ENCODE measurements around the gene TTN.

TTN gene

DNA sequence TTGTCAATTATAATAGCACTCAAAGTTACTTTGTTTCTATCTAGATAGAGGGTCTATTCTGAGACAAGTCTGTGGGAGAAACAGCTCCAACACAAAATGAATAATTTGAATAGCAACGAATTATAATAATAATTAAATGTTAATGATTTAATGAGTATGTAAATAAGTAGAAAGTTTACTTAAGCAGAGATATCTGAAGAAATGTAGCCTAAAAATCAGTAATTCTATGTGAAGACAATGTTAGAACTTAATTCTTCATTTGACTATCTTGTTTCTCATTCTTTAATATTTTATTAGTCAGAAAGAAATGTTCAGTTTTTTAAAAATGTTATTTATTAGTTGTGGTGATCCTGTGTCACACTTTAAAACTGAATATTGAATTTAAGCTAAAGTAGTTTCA, 165.7 kb downstream of the TTN start:
- no peak for DNase-seq

DNA sequence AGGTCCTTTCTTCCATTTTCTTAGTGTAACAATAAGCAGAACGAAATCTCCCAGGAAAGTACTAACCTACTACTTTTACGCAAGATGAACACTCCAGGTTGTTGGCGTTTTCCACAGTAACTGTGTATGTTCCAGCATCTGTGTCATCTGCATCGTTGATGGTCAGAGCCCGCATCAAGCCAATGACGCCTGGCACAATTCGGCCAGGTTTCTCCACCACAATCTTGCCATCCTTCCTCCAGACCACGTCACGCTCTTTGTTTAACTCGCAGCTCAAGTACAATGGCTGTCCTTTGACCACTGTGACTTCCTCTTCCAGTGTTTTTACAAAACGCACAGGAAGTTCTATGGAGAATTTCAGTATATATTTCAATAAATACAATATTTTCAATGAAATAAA, 171.3 kb downstream of the TTN start:
- DNase-seq: no peak

DNA sequence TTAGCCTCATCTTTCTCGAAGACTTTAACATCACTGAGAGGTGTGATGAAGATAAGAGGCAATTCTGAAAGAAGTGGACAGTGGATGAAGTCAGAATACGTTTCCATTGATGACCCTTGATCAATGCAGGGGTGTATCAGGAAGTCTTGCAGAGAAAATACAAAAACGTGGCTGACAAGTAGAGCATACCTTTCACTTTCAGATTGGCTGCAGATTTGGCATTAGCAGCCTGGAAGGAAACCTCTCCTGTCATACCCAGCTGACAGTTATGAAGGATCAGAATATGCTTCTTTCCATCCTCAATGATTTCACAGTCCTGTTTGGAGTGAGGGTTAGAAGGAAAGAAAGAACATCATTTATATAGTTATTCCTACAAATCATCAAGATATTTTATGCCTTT, 174.5 kb downstream of the TTN start:
- DNase-seq: no peak

DNA sequence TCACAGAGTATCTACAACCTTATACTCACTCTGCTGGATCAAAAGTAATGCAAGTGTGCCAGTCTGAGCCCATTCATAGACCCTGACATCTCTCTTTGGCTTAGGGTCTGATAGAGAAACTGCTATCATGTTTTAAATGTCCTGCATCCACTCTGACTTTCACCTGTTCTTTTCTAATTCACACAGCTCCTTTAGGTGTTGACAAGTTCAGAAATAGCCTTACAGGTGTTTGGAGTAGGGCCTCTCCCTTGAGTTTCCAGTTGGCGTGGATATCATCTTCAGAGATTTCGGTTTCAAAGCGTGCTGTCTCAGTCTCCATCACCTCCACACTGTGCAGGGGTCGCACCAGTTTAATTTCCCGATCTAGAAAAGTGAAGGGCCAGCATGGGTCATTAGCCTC, 176.6 kb downstream of the TTN start:
- no peak for DNase-seq

DNA sequence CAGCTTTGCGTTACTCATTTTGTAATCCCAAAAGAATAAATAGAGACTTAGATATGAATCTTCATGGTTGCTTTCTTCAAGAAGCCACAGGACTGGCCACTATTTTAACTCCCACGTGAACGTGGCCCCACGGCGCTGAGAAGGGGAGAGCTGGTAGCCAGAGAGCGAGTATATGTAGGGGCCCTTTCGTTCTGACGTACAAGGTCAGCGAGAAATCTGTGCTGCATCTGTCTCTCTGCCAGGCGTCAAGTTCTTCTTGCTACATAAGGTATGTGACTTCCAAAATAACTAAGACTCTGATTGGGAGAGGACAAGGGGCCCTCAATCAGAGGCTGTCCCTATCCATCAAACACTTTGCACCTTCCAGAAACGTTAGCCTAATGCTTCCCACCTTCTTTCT, 177.8 kb downstream of the TTN start:
- no peak for DNase-seq

DNA sequence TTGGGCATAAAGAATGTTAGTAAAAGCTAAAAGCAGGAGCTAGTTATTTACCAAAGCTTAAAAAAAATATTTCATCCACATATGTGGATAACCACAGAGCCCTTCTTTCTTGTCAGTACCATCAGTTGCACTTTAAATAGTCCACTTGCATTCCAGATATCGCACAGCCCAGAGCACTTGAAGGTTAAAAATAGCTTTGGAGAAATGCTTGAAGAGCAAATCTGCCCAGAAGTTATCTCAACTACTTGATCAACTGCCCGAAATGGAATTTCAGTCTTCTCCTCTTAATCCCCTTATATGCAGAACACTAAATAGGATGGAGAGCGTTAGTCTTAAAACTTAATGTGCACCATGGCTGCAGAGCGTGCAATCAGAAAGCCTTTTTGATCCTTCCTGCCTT, 178.6 kb downstream of the TTN start:
- no peak for DNase-seq

DNA sequence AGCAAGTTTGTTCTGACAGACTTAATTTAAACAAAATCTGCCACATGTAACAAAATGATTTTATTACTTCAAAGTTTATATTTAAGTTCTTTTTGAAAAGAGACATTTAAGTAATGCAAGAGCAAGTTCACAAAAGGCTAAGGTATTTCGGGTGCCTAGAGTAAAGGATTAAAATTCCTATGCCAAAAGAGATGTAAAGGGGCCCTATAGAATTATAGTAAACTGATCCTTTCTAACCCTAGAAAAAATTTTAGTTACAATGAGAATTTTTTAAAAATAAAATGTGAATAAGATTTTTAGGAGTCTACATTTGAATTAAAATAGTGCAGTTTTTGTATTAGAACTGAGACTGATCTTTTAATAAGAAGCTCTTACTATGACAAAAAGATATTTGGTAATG, 179.8 kb downstream of the TTN start:
- no peak for DNase-seq

DNA sequence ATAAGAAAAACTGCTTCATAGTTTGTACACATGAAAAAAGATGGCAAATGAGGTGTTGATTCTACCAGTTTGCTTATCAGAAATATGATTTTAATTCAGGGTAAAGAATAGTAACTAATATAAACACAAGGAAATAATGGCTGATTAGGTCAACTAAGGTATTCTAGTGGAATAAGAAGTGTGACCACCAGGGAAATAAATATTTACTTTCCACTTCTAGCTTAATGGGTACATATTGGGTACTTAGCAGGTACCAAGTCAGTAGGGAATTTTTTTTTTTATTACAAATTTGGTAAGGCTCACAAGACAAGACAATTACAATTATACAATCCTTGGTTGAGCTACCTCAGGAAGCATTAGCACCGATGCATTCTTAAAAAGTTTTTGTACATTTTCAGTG, 191.3 kb downstream of the TTN start:
- DNase-seq: no peak

DNA sequence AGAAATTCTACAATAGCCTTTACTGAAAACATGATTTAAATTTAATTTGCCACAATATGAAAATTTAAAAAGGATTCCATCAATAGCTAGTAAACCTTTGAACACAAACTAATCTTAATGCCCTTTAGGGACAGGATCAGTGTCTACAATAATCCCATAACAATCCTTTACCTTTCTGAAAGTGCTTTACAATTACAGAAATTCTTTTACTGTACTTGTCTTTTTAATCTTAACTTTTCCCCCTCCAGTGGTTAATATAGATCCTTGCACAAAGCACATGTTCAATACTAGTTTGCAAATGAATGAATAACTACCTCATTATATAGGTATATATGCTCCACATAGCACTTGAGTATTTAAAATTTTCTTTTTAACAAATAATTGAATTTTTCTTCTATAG, 204.3 kb downstream of the TTN start:
- DNase-seq: no peak

DNA sequence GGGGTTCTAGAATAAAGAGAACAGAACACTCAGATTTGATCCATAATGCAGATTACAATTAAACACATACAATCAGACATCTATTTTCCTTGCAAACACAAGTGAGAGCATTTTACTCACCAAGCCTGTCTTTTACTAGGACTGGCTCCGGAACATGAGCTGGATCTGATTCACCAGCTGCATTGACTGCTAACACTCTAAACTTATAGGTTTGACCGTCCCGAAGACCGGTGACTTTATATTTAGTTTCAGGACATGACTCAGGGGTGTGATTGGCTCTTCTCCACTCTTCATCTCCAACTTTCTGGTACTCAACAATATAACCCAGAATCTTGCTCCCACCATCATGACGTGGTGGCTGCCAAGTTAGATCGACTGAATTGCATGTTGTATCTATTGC, 214.6 kb downstream of the TTN start:
- no peak for DNase-seq

DNA sequence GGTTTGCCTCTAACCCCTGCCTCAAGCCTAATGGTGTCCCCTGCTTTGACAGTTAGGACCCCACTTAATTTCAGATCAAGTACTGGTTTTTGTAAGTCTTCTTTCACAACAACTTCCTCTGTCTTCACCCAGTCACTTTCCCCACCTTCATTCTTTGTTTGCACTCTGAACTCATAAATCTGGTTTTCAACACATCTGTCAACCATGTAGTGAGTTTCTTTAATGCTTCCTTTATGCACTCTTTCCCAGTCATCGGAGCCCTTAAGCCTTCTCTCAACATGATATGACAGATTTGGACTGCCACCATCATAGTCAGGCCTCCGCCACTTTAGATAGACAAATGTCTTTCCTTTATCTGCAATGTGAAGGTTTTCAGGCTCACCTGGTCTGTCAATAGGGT, 217.9 kb downstream of the TTN start:
- DNase-seq: no peak

DNA sequence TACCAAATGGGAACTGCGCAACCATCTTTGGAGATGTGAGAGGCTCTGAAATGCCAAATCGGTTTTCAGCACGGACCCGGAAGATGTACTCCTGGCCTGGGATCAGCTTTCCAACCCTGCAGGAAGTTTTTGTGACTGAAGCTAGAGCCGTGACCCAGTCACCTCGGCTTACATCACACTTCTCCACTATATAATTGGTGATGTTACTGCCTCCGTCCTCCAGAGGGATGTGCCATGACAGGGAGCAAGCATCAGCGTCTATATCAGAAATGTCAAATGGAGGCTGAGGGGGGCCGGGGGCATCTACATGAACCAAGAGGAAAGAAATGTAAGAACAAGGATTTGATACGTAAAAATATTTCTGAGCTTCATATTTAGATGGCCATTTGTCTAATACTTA, 222.6 kb downstream of the TTN start:
- no peak for DNase-seq

DNA sequence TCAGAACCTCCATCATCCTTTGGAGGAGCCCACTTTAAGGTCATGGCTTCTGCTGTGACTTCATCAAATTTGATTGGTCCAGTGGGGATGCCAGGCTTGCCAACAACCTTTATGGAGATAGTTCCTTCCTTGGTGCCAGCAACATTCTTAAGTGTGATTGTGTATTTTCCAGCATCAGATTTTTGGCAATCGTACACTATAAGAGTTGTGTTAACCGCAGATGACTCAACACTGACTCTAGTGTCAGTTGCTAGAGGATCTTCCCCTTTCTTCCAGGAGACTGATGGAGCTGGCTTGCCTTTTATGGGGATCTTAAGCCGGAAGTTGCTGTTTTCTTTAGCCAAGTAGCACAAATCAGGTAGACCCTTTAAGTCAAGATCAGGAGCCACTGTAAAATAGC, 228.2 kb downstream of the TTN start:
- no peak for DNase-seq

DNA sequence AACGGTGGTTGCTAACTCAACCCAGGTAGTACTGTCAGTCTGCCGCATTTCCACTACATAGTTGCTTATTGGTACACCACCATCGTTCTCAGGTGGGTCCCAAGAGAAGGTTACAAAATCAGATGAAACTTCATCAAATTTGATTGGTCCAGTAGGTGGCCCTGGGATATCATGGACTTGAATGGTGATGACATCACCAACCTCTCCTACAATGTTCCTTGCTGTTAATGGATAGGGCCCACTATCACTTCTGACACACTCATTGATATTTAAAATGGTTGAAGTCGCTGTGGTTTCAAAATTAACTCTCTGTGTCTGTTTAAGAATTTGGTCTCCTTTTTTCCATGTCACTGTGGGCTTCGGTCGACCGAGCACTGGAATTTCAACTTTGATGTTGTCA, 232.4 kb downstream of the TTN start:
- DNase-seq: no peak

DNA sequence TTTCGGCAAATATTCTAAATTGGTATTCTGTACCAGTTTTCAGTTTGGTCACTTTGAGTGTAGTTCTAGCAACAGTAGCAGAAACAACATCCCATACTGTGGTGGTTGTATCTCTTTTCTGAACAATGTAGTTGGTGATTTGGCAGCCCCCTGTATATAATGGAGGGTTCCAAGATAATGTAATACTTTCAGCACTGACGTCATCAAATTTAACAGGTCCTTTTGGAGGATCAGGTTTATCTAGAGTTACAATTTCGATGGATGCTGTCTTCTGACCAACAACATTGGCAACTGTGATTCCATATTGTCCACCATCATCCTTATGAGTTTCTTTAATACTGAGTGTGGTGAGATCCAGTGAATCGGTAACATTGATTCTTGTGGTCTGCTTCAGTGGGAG, 239.0 kb downstream of the TTN start:
- DNase-seq: no peak

DNA sequence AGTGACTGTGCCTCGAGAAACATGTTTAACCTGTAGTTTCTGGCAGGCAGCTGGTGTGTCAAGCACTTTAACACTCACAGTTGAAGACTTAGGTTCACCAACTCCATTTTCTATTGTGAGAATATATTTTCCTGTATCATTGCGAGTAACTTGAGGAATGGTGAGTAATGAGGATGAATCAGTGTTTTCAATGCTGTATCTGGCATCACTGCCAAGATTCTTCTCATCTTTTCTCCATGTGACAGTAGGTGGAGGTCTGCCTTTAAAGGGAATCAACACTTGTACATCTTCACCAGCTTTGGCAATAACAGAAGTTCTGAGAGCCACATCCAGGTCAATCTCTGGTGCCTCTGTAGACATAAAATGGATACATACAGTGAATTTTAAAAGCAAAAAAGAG, 254.2 kb downstream of the TTN start:
- DNase-seq: no peak

DNA sequence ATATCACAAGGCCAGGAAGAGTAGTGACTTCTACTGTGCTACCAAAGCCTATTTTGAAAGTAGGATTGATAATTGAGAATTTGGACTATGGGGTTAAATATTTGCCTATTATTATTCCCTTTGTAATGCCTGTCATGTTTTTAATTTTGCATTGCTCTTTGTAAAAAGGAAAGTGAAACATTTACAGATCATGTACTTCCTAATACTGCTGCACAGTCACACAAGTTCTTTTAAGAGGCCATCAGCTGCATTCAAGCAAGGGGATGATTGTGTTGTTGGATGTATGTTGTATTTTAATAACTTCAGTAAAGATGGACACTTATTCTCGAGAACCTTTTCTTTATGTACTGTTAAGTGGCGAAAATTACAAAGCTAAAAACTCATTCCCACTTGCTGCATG, 256.9 kb downstream of the TTN start:
- no peak for DNase-seq

DNA sequence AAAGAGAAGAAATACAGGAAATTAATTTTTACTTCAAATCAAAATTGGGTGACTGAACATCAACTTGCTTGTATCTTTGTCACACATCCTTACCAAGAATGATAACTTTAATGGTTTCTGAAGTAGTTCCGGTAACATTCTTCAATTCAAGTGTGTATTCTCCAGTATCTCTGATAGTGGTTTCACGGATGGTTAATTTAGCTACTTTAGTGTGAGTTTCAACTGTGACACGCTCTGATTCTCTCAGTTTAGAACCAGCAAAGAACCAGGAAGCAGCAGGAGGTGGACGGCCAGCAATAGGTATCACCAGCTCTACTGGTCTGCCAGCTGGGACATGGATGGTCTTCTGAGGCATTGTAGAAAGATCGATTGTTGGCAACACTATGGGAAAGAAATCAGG, 264.7 kb downstream of the TTN start:
- no peak for DNase-seq

DNA sequence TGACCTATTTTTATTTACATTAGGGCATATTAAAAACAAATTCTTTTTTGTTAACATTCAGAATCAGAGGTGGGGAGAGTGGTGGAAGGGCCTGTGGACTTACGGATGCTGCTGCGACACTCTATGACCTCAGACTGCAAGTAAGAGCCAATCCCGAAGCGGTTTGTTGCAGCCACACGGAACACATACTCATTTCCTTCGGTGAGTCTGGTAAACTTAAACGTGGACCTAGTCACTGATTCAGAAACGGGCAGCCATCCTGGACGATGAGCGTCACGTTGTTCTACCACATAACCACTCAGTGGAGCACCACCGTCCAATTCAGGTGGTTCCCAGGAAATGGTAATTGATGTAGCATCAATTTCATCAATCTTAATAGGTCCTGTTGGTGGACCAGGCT, 265.1 kb downstream of the TTN start:
- DNase-seq: no peak

DNA sequence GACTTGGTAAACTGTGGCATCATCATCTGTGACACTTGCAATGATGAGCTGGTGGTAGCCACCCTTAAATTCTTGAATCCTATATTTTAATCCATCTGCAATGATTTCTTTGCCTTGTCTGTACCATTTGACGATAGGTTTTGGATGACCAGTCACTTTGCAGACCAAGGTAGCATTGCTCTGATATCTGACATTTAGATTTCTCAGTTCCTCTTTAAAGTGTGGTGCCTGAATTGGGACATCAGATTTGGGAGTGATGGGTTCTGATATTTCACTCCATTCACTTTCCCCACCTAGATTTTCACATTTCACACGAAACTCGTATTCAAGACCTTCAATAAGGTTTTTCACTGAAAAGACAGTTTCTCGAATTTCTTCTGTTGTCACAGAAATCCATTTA, 271.2 kb downstream of the TTN start:
- DNase-seq: no peak

DNA sequence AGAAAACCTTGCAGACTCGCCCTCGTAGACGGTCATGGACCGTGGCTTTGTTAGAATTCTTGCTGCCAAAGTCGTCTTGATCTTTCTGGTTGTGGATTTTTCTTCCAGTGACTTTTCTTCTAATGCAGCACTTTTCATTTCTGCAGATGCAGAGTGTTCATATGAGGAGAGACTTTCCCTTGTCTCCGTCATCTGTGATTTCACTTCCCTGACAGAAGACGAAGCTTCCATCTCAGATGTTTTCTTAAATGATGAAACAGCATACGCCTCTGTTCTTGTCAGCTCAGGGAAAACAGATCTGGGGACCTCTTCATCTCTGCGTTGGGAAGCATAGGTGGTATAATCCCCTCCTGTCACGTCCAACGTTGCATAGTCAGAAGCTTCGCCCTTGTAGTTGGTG, 276.1 kb downstream of the TTN start:
- DNase-seq: no peak

DNA sequence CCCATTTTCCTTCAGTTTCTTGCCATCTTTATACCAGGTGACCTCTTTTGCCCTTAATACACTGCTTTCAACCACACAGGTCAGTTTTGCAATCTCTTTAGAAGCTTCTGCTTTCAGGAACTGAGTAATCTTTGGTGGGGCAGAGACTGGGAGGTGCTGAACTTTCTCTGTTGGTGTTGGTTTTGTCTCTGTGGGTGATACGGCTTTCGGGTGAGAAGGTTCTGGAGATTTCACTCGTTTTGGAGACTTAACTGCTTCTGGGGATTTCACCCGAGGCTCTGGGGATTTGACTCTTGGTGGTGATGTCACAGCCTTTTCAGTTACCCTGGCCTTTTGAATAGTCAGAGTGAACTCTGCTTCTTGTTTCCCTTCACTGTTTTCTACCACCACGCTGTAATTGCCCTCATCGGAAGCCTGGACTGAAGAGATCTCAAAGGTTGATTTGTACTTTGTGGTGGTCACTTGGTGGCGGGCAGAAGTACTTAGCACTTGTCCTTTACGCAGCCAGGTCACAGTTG, 276.5 kb downstream of the TTN start:
- no peak for DNase-seq

DNA sequence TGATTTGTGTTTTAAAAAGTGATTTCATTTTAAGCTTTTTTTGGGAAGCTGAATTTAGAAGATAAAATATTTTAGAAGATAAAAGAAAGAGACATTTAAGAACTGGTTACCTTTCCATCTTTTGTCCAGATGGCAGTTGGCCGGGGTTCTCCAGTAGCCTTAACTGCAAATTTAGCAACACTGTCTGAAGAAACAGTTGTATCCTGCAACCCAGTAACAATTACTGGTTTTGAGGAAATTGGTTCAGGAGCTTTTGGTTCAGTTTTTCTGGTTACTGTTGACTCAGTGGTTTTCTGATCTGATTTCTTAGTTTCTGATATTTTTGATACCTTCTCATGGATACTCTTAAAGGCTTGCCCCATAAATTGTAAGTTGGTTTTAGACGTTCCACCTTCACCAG, 277.1 kb downstream of the TTN start:
- DNase-seq: no peak

DNA sequence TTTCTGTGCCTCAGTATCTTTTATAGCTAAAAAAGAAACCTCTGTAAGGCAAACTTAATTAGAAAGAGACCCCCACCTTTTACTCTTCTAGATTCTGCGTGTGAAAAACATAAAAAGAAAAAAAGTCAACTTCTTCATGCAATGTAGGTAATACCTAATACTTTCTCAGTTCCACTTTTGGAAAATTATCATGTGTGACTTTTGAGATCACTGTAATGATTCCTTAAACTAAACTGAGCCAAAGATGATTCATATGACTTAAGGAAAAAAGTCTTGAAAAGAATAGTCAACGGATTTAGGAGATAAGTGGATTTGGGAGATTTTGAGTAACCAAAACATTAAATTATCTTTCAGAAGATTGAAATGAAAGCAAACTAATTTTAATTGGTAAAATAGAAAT, 278.0 kb downstream of the TTN start:
- DNase-seq: no peak

DNA sequence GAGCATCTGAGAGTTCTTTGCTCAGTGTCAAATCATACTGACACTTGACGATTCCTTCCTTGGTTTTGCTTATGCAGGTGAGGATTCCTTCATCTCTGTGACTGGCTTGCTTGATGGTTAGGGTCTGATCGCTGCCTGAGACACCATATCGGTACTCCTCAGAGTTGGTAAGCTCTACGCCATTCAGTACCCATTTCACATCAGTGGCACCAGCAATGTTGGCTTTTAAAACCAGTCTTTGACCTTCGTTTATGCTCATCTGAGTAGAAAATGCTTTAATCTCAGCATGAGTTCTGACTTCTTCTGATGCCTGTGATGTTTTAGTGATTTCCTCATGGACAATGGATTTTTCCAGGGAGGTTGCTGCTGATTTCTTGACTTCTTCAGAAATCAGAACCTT, 278.6 kb downstream of the TTN start:
- DNase-seq: no peak

DNA sequence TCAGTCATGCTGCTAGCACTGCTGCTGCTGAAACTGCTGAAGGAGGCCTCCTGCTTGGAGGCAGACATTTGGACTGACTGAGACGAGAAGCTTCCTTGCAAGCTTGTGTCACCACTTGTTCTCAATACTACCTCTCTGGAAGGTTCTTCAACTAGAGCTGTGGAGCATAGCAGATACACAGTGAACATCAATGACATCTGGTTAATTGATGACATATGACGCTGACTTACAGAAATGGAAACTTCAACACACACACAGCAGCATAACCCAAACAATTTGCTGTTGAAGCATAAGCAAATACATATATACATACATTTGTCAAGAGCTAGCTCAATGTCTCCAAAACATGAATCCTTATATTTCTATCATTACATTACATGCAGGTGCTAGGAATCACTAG, 279.6 kb downstream of the TTN start:
- no peak for DNase-seq

All from 8988T (cell line).